GM12873 (cell line): ENCODE data around the gene SOX30.

ENCODE experiments used
- CTCF ChIP-seq: IDR thresholded peaks from 2 replicates; pipeline ENCODE4 v1.5.1; 2012; ENCODE audit warnings: low read depth, mild to moderate bottlenecking, moderate library complexity, low read length, control low read depth; ENCODE audit not compliant: insufficient read depth; ENCODE audit errors: missing control alignments

The SOX30 gene

GRCh38 chr5:157596487-157596886 lies 55.8 kb downstream of the SOX30 start:
- no peak for TF ChIP-seq CTCF

GRCh38 chr5:157594675-157595459 lies 57.4 kb downstream of the SOX30 start:
- no peak for TF ChIP-seq CTCF

- TF ChIP-seq CTCF = no peak
These were observed 58.0 kb downstream of the SOX30 start for GRCh38 chr5:157594257-157594656.

GRCh38 chr5:157593052-157593757 lies 59.0 kb downstream of the SOX30 start:
- no peak for TF ChIP-seq CTCF

GRCh38 chr5:157592594-157592993 lies 59.6 kb downstream of the SOX30 start:
- TF ChIP-seq CTCF = no peak

- TF ChIP-seq CTCF = no peak
These were observed 61.8 kb downstream of the SOX30 start for GRCh38 chr5:157590478-157590877.

GRCh38 chr5:157584628-157585027 lies 67.6 kb downstream of the SOX30 start:
- TF ChIP-seq CTCF = no peak
